T-helper 2 cell treated with Interferon-gamma antibody and Interleukin-4, amounts not matched to agents 100 ng/mL and 5 ng/mL, for 36 hours (primary cell): ENCODE data around the gene PPM1H. TPM values are rescaled to one million over a fixed set of nuclear protein-coding genes. Genes with fewer than 3 reads are reported as not detected.
"Not testable (repeated sequence)": the region's sequence is repeated elsewhere in the genome, so short reads cannot be mapped to it uniquely, and the experiment has no call there.

Source experiments
- intact Hi-C: fragments of 100-400 bp; cut with micrococcal nuclease; formaldehyde crosslinking; loops from one replicate; pipeline ENCODE4 v1.15.1; 2023
- total RNA-seq: library from RNA; stranded (reverse); gene quantifications from 2 replicates; pipeline ENCODE4 v1.2.3, GENCODE V29; 2022

Gene PPM1H
- total RNA-seq, 1 donor from 2014 or later = 0.11 TPM

DNA sequence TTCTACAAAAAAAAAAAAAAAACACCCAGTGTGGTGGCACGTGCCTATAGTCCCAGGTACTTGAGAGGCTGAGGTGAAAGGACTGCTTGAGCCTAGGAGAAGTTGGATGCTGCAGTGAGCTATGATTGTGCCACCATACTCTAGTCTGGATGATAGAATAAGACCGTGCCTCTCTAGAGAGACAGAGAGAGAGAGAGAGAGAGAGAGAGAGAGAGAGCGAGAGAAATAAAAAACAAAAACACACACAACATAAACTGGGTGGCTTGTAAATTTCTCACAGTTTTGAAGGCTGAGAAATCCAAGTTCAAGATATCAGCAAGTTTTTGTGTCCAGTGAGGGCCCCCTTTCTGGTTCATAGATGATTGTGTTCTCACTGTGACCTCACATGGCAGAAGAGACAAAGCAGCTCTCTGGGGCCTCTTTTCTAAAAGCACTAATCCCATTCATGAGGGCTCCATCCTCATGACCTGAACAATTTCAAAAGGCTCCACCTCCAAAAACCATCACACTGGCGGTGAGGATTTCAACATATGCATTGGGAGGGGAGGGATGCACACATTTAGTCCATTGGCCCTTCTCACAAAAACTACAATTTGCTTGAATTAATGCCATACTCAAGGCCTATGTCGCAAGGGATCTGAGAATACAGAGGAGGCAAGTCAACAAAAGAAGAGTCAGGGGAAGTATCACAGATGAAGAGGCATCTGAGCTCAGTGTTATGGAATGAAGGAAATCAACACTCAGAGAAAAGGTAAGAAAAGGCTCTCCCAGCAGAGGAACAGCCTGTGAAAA lies 94.9 kb downstream of the PPM1H start:
- intact Hi-C loops = no loop called here

GRCh38 chr12:62834971-62835547 lies 99.9 kb downstream of the PPM1H start:
- intact Hi-C loops = no loop called here

DNA sequence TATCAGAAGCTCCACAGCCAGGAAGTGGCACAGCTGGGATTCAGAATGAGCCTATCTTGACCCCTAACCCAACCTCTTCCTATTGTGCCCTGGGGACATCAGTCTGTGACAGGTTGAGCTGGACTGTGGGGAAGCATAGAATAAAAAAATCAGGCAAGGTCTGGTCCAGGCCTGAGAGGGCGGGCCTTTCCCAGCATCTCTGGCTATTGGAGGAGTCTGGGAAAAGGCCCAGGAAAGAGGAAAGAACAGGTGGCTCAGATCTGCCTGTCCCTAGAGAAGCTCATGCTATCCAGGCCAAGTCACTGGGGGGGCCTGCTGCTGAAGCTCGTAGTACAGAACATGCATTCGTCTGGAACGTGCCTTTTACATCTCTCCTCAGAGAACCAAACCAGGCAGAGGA lies 100.5 kb downstream of the PPM1H start:
- intact Hi-C loops = no loop called here

DNA sequence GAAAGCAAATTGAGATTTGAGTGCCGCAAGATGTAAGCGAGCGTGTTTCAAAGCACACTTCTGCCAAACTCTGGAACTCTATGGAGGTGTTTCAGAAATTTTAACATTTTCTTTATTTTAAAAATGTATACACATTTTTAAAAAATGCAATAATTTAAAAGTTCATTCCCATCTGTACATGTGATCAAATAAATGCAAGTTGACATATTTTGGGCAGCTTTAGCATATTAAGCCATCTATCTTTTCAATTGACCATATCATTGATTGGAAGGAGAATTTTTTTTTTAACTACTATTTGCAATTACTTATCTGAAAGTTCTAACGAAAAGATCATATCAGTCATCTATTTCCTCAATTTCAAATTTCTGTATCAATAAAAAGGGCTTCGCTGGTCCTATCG lies 101.3 kb downstream of the PPM1H start:
- intact Hi-C loops = no loop called here

- intact Hi-C loops = no loop called here
Measured at GRCh38 chr12:62832558-62832957, 102.4 kb downstream of the PPM1H start.

- intact Hi-C loops = no loop called here
Measured at GRCh38 chr12:62832027-62832426, 102.9 kb downstream of the PPM1H start.

GRCh38 chr12:62827855-62828254 lies 107.1 kb downstream of the PPM1H start:
- intact Hi-C loops = no loop called here

- intact Hi-C loops = no loop called here
Measured at GRCh38 chr12:62827042-62827441, 107.9 kb downstream of the PPM1H start.

DNA sequence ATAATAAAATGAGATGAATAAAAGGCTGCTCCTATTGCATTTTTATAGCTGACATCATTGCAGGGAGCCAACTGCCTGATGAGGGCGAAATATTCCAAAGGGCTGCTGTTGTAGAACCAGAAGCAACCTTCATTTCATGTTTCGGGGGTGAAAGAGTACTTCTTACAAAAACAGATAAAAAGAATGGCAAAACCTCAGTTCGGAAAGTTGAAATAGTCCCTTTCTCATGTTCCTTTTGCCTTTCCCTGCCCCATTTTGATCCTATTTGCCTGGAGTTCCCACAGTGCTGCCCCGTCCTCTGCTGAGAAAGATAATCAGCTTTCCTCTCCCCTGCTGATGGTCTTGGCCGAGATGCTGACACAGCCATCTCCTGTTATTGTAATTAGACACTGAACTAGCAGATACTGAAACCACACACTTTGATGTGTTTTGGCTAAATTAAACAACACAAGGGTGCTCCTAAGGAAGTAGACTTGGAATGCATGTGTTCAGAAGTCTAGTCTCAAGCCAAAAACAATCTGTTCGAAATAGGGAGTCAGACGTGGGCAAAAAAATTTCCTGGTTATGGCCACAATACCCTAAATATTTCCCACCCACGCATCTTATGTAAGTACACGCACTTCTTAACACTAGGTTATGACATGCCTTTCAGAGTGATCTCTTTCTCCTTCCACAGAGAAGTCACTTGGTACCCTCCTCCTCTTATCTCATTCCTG lies 117.2 kb downstream of the PPM1H start:
- intact Hi-C loops = no loop called here

GRCh38 chr12:62814243-62814642 lies 120.7 kb downstream of the PPM1H start:
- intact Hi-C loops = no loop called here

DNA sequence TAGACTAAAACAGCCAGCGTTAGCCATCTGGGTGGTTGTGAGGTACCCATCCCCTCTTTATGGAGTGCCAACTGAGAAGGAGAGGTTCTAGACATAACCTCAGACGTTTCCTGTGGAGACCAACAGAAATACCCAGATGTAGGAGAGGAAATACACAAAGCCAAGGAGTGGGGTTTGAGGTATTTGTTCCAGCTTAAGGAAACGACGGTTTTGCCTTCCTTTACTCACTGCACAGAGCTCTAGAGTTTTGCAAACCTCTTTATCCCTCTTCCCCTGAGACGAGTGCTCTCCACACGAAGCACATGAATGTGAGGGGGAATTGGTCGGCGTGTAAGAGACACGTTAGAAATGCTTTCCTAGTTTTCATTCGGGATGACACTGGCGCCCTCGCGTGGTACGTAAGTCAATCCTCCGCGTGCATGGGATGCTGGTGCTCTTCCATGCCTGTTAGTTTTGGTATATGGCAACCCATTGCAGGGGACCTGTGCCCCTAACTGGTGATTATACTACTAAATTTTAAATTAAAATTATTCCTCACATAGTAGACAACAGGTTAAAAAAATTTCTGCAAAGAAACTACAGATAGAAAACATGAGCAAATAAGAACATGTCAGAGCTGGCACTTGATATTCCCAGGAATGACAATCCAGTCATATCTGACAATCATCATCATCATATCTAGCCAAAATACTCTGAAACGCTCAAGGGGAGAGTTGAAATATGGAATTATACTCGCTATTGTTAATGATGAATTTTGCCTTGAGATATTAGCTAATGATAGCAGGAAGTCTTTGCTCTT lies 121.7 kb downstream of the PPM1H start:
- intact Hi-C loops = loop anchor here (1.0 kb wide), 1 partner anchor 375 kb away; no protein-coding TSS in a partner anchor

- intact Hi-C loops = not testable (repeated sequence)
Measured at GRCh38 chr12:62811481-62811880, 123.5 kb downstream of the PPM1H start.

GRCh38 chr12:62808166-62808879 lies 126.6 kb downstream of the PPM1H start:
- intact Hi-C loops = no loop called here

DNA sequence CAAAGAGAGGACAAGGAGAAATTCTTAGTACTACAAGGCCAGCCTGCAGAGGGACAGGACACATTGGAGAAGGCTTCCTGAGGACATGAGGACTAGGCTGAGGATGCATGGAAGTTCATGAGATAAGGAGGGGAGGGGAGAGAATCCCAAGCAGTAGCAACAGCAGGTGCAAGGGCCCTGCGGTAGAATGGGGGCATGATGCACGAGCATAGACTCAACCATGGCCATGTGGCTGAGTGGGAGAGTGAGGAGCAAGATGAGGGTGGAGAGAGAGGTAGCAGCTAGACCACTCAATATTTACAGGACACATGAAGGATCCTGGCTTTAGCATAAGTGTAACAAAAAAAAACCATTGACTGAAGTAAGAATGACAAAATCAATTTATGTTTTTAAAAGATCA lies 128.1 kb downstream of the PPM1H start:
- intact Hi-C loops = no loop called here

DNA sequence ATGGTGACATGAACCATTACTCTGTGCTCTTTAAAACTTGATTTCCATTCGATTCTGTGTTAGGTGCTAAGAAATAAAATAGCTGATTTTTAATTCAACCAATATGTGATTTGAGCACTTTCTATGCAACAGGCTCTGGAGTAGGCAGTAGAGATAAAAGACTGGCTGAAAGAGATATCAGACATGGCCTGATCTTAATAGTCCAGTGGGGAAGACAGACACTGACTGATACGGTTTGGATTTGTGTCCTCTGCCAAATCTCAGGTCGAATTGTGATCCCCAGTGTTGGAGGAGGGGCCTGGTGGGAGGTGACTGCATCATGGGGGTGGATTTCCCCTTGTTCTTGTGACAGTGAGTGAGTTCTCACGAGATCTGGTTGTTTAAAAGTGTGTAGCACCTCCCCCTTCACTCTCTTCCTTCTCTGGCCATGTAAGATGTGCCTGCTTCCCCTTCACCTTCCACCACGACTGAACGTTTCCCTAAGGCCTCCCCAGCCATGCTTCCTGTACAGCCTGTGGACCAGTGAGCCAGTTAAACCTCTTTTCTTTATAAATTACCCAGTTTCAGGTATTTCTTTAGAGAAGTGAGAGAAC lies 128.6 kb downstream of the PPM1H start:
- intact Hi-C loops = no loop called here

DNA sequence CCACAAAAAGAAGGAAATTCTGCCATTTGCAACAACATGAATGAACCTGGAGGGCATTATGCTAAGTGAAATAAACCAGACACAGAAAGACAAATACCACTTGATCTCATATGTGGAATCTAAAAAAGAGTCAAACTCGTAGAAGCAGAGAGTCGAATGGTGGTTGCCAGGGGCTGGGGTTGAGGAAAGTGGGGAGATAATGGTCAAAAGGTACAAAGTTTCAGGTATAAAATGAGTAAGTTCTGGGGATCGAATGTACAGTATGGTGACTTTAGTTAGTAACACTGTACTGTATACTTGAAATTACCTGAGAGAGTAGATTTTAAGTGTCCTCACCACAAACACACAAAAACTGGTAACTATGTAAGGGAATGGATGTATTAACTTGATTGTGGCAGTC lies 129.4 kb downstream of the PPM1H start:
- intact Hi-C loops = no loop called here

DNA sequence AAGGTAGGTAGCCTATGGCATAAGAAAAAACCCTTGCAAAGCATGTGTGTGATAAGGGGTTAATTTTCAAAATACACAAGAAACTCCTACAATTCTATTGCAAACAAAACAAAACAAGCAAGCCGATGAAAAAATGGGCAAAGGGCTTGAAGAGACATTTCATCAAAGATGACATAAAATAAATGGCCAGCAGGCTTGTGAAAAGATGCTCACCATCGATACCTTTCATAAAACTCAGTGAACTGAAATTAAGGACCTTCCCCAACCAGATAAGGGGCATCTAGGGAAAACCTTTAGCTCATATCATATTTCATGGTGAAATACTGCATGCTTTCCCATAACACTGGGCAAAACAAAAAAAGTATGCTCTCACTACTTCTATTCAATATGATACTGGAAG lies 131.2 kb downstream of the PPM1H start:
- intact Hi-C loops = no loop called here

GRCh38 chr12:62802984-62803383 lies 132.0 kb downstream of the PPM1H start:
- intact Hi-C loops = no loop called here

- intact Hi-C loops = no loop called here
Measured at GRCh38 chr12:62802321-62802720, 132.6 kb downstream of the PPM1H start.

DNA sequence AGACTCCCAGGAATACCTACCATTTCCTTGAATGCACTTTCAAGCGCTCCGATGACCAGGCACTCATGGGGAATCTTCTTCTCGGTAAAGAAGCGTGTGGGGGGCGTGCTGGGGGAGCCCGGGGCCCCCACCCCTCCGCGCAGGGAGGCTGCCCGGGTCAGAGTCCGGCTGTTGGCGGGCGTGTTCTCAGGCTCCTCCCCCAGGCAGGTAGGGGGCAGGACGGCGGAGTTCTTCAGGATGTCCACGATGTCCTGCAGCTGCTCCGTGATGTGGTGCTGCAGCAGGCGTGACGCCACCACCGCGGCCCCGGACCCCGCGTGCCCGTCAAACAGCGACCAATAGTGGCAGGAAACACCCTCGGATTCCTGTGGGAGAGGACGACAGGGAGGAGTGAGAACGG lies 133.2 kb downstream of the PPM1H start:
- intact Hi-C loops = no loop called here
